PFSK-1 (cell line): ENCODE data around the gene PCDH15.

Experiments used
- FOXP2 ChIP-seq: optimal IDR thresholded peaks from 2 replicates; pipeline ENCODE3; 2011; ENCODE audit warnings: borderline replicate concordance, control low read depth, inconsistent platforms; ENCODE audit not compliant: insufficient read depth; ENCODE audit errors: extremely low read length, extremely low read depth
- POLR2AphosphoS5 ChIP-seq: IDR thresholded peaks from 2 replicates; pipeline ENCODE4 v1.6.1; 2012; ENCODE audit warnings: low read depth, mild to moderate bottlenecking, control low read depth, low read length, moderate library complexity
- SIN3A ChIP-seq: IDR thresholded peaks from 2 replicates; pipeline ENCODE4 v1.6.1; 2012; ENCODE audit warnings: mild to moderate bottlenecking, low read length, moderate library complexity, borderline replicate concordance; ENCODE audit not compliant: insufficient read depth
- TAF1 ChIP-seq: IDR thresholded peaks from 2 replicates; pipeline ENCODE4 v1.6.1; 2012; ENCODE audit warnings: low read length, control low read depth, borderline replicate concordance; ENCODE audit not compliant: insufficient read depth
- TF ChIP-seq, protein P1 (sequence below), 2 experiments: IDR thresholded peaks; 2 replicates each; pipeline versions ENCODE4 v1.6.1 to v1.8.0; 2011 to 2012; ENCODE audit warnings: low read depth in 2 of 2, low read length in 2 of 2, control low read depth in 1 of 2, inconsistent platforms in 1 of 2, mild to moderate bottlenecking in 1 of 2, moderate library complexity in 1 of 2; ENCODE audit not compliant: insufficient read depth in 1 of 2

The PCDH15 gene

GRCh38 chr10:54477738-54478137, 323.3 kb downstream of the PCDH15 start:
- no peak for TF ChIP-seq TAF1
- no peak for TF ChIP-seq SIN3A
- no peak for TF ChIP-seq FOXP2
- TF ChIP-seq POLR2AphosphoS5: no peak

DNA sequence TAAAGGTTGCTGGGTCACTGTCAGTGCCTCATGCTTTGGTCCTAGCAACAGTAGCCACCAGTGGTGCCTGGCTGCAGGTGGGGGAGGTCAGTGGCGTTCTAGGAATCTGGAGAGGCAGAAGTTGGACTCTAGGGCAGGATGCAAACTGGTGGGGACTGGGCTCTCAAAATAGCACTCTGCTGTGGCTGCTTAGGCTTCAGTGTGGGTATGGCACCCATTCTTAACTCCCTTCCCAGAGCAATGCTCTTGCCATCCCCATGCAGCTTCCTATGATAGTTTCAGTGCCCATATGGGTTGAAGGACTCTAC, 330.8 kb downstream of the PCDH15 start:
- TF ChIP-seq SIN3A (no peak), POLR2AphosphoS5 (no peak), FOXP2 (no peak), TAF1 (no peak)
- TF ChIP-seq, protein P1, sequence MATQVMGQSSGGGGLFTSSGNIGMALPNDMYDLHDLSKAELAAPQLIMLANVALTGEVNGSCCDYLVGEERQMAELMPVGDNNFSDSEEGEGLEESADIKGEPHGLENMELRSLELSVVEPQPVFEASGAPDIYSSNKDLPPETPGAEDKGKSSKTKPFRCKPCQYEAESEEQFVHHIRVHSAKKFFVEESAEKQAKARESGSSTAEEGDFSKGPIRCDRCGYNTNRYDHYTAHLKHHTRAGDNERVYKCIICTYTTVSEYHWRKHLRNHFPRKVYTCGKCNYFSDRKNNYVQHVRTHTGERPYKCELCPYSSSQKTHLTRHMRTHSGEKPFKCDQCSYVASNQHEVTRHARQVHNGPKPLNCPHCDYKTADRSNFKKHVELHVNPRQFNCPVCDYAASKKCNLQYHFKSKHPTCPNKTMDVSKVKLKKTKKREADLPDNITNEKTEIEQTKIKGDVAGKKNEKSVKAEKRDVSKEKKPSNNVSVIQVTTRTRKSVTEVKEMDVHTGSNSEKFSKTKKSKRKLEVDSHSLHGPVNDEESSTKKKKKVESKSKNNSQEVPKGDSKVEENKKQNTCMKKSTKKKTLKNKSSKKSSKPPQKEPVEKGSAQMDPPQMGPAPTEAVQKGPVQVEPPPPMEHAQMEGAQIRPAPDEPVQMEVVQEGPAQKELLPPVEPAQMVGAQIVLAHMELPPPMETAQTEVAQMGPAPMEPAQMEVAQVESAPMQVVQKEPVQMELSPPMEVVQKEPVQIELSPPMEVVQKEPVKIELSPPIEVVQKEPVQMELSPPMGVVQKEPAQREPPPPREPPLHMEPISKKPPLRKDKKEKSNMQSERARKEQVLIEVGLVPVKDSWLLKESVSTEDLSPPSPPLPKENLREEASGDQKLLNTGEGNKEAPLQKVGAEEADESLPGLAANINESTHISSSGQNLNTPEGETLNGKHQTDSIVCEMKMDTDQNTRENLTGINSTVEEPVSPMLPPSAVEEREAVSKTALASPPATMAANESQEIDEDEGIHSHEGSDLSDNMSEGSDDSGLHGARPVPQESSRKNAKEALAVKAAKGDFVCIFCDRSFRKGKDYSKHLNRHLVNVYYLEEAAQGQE (IDR thresholded peaks at IDR 0.05; ENCODE audit: insufficient read depth in 1 of 2, low read depth in 2 of 2, low read length in 2 of 2): no peak

- TF ChIP-seq FOXP2 (no peak), POLR2AphosphoS5 (no peak), TAF1 (no peak), SIN3A (no peak)
- TF ChIP-seq, protein P1 (IDR thresholded peaks at IDR 0.05; ENCODE audit: insufficient read depth in 1 of 2, low read depth in 2 of 2, low read length in 2 of 2): no peak
Measured at GRCh38 chr10:54469587-54470323, 331.3 kb downstream of the PCDH15 start.

GRCh38 chr10:54454271-54454670, 346.8 kb downstream of the PCDH15 start:
- TF ChIP-seq POLR2AphosphoS5: no peak
- TF ChIP-seq FOXP2: no peak
- TF ChIP-seq, protein P1 (IDR thresholded peaks at IDR 0.05; ENCODE audit: insufficient read depth in 1 of 2, low read depth in 2 of 2, low read length in 2 of 2): no peak
- no peak for TF ChIP-seq SIN3A
- TF ChIP-seq TAF1: no peak

GRCh38 chr10:54449056-54449455, 352.0 kb downstream of the PCDH15 start:
- TF ChIP-seq SIN3A (no peak), TAF1 (no peak), POLR2AphosphoS5 (no peak), FOXP2 (no peak)
- TF ChIP-seq, protein P1 (IDR thresholded peaks at IDR 0.05; ENCODE audit: insufficient read depth in 1 of 2, low read depth in 2 of 2, low read length in 2 of 2): no peak
